H9 (cell line): ENCODE measurements around the gene TPD52L1. TPM values are rescaled to one million over a fixed set of nuclear protein-coding genes. Genes with fewer than 3 reads are reported as not detected.

Experiments used
- DNase-seq: peaks from one replicate; pipeline ENCODE4 v3.0.0-alpha.2; 2017
- H2AFZ ChIP-seq: one replicate; pipeline ENCODE4 v1.6.1; 2013; ENCODE audit warnings: mild to moderate bottlenecking, low read length, control low read depth, moderate library complexity
- H2AK5ac ChIP-seq: 2 replicates; pipeline ENCODE4 v1.6.1; 2013; ENCODE audit warnings: low read length, control low read depth, mixed read lengths; ENCODE audit not compliant: insufficient read length
- H2BK120ac ChIP-seq: one replicate; pipeline ENCODE4 v1.6.1; 2013; ENCODE audit warnings: low read depth, mild to moderate bottlenecking, low read length, control low read depth, inconsistent platforms; ENCODE audit not compliant: poor library complexity, severe bottlenecking
- H2BK12ac ChIP-seq: 2 replicates; pipeline ENCODE4 v1.6.1; 2013; ENCODE audit warnings: low read length, control low read depth, mixed read lengths, low read depth; ENCODE audit not compliant: insufficient read length
- H2BK15ac ChIP-seq: 2 replicates; pipeline ENCODE4 v1.6.1; 2013; ENCODE audit warnings: low read depth, low read length, control low read depth
- H2BK20ac ChIP-seq: one replicate; pipeline ENCODE4 v1.6.1; 2013; ENCODE audit warnings: low read depth, mild to moderate bottlenecking, low read length, control low read depth, inconsistent platforms; ENCODE audit not compliant: poor library complexity, severe bottlenecking
- H2BK5ac ChIP-seq: 2 replicates; pipeline ENCODE4 v1.6.1; 2013; ENCODE audit warnings: low read length, control low read depth, mixed read lengths; ENCODE audit not compliant: insufficient read length
- H3K14ac ChIP-seq: 2 replicates; pipeline ENCODE4 v1.6.1; 2013; ENCODE audit warnings: low read length, control low read depth; ENCODE audit not compliant: insufficient read depth
- H3K18ac ChIP-seq: 2 replicates; pipeline ENCODE4 v1.6.1; 2013; ENCODE audit warnings: low read depth, mild to moderate bottlenecking, mixed read lengths, low read length, control low read depth; ENCODE audit not compliant: insufficient read length
- H3K23ac ChIP-seq: 2 replicates; pipeline ENCODE4 v1.6.1; 2013; ENCODE audit warnings: low read length, control low read depth, mixed read lengths, low read depth; ENCODE audit not compliant: insufficient read length
- H3K23me2 ChIP-seq: 2 replicates; pipeline ENCODE4 v1.6.1; 2013; ENCODE audit warnings: low read depth, mild to moderate bottlenecking, mixed read lengths, low read length, control low read depth; ENCODE audit not compliant: insufficient read length, poor library complexity, severe bottlenecking
- H3K27ac ChIP-seq: 2 replicates; pipeline ENCODE4 v1.5.1; 2013; ENCODE audit warnings: low read length, control low read depth, mixed read lengths, low read depth; ENCODE audit not compliant: insufficient read length
- H3K27me3 ChIP-seq: 2 replicates; pipeline ENCODE4 v1.6.1; 2013; ENCODE audit warnings: low read length, control low read depth, inconsistent platforms; ENCODE audit not compliant: insufficient read depth
- H3K4ac ChIP-seq: 2 replicates; pipeline ENCODE4 v1.6.1; 2013; ENCODE audit warnings: low read depth, mild to moderate bottlenecking, control low read depth, inconsistent platforms, low read length, moderate library complexity
- H3K4me1 ChIP-seq: 2 replicates; pipeline ENCODE4 v1.6.1; 2013; ENCODE audit warnings: low read length, control low read depth, inconsistent platforms; ENCODE audit not compliant: insufficient read depth
- H3K4me2 ChIP-seq: 2 replicates; pipeline ENCODE4 v1.6.1; 2013; ENCODE audit warnings: low read length, control low read depth, mixed read lengths; ENCODE audit not compliant: insufficient read length, insufficient read depth
- H3K56ac ChIP-seq: 2 replicates; pipeline ENCODE4 v1.6.1; 2013; ENCODE audit warnings: low read depth, mild to moderate bottlenecking, mixed read lengths, low read length, control low read depth; ENCODE audit not compliant: insufficient read length
- H3K79me1 ChIP-seq: 2 replicates; pipeline ENCODE4 v1.6.1; 2013; ENCODE audit warnings: low read depth, mild to moderate bottlenecking, moderate library complexity, low read length, control low read depth, inconsistent platforms; ENCODE audit not compliant: insufficient read depth, poor library complexity, severe bottlenecking
- H3K79me2 ChIP-seq: 2 replicates; pipeline ENCODE4 v1.6.1; 2013; ENCODE audit warnings: low read length, control low read depth, inconsistent platforms; ENCODE audit not compliant: insufficient read depth
- H3K9ac ChIP-seq: 2 replicates; pipeline ENCODE4 v1.6.1; 2013; ENCODE audit warnings: low read length, control low read depth, mixed read lengths; ENCODE audit not compliant: insufficient read length; ENCODE audit errors: extremely low read depth
- H3K9me3 ChIP-seq: one replicate; pipeline ENCODE4 v1.6.1; 2013; ENCODE audit warnings: low read depth, low read length, inconsistent platforms; ENCODE audit not compliant: control insufficient read depth
- H3T11ph ChIP-seq: one replicate; pipeline ENCODE4 v1.6.1; 2013; ENCODE audit warnings: mild to moderate bottlenecking, low read length, control low read depth, inconsistent platforms
- H4K20me1 ChIP-seq: one replicate; pipeline ENCODE4 v1.6.1; 2013; ENCODE audit not compliant: control insufficient read depth, insufficient read length, insufficient read depth
- H4K5ac ChIP-seq: 2 replicates; pipeline ENCODE4 v1.6.1; 2013; ENCODE audit warnings: low read depth, mild to moderate bottlenecking, mixed read lengths, low read length, control low read depth; ENCODE audit not compliant: insufficient read length
- H4K8ac ChIP-seq: replicated peaks from 2 replicates; pipeline ENCODE4 v1.6.1; 2013; ENCODE audit warnings: low read length, control low read depth, mixed read lengths, low read depth; ENCODE audit not compliant: insufficient read length
- H4K91ac ChIP-seq: 2 replicates; pipeline ENCODE4 v1.6.1; 2013; ENCODE audit warnings: low read depth, mild to moderate bottlenecking, moderate library complexity, mixed read lengths, low read length, control low read depth; ENCODE audit not compliant: insufficient read length
- H3K27ac Mint-ChIP-seq, 3 experiments: 2 replicates in 2 of 3; 3 replicates in 1 of 3; pipeline ENCODE4 v1.8.0; 2020 to 2021; ENCODE audit warnings: mixed read lengths in 3 of 3, mild to moderate bottlenecking in 1 of 3, moderate library complexity in 1 of 3
- H3K27me3 Mint-ChIP-seq: 2 replicates; pipeline ENCODE4 v1.8.0; 2021; ENCODE audit warnings: low read depth, mild to moderate bottlenecking, moderate library complexity, mixed read lengths
- H3K36me3 Mint-ChIP-seq, 3 experiments: 2 replicates in 2 of 3; 3 replicates in 1 of 3; pipeline ENCODE4 v1.8.0; 2020 to 2021; ENCODE audit warnings: low read depth in 3 of 3, mixed read lengths in 3 of 3; ENCODE audit not compliant: insufficient read depth in 1 of 3
- H3K4me1 Mint-ChIP-seq, 2 experiments: 2 replicates each; pipeline ENCODE4 v1.8.0; 2020; ENCODE audit warnings: mixed read lengths in 2 of 2
- H3K4me3 Mint-ChIP-seq, 2 experiments: 2 replicates in 1 of 2; 3 replicates in 1 of 2; pipeline ENCODE4 v1.8.0; 2020 to 2021; ENCODE audit warnings: mild to moderate bottlenecking in 2 of 2, mixed read lengths in 2 of 2, moderate library complexity in 1 of 2
- H3K9me3 Mint-ChIP-seq, 2 experiments: 2 replicates in 1 of 2; 3 replicates in 1 of 2; pipeline ENCODE4 v1.8.0; 2020; ENCODE audit warnings: mild to moderate bottlenecking in 2 of 2, mixed read lengths in 2 of 2, moderate library complexity in 1 of 2
- CTCF ChIP-seq: fragments of 200-600 bp; sonication (generic); conservative IDR thresholded peaks from 3 replicates; pipeline ENCODE4 v1.8.0; 2021; ENCODE audit warnings: antibody characterized with exemption, mild to moderate bottlenecking
- WGBS: extraction: QIAGEN DNeasy Blood & Tissue Kit; methylation state at CpG from one replicate; pipeline ENCODE4 v1.1.7; 2013; ENCODE audit warnings: missing lambda C conversion rate, low lambda C conversion rate, mixed read lengths; ENCODE audit not compliant: insufficient read length; ENCODE audit errors: extremely low coverage; 5-methylcytosine and 5-hydroxymethylcytosine counted together
- total RNA-seq: library from RNA; stranded (reverse); gene quantifications from 2 replicates; pipeline ENCODE4 v1.2.1, GENCODE V29; 2021

The TPD52L1 gene
- total RNA-seq, 1 experiment from 2014 or later: 6.6 TPM

- Mint-ChIP-seq H3K4me1 (peaks cover 22 to 23% of the 10 kb centered on the region in 2 experiments), H3K36me3 (peaks cover 6 to 19% (median 7%) of the 10 kb centered on the region in 3 experiments), H3K9me3 (peaks cover 9 to 11% of the 10 kb centered on the region in 2 experiments; a peak in 4 of 5 replicates), H3K4me3 (no peak overlapping the region), H3K27me3 (no peaks in the 10 kb centered on the region; the same call in 1 of the 2 replicates), H3K27ac (no peak overlapping the region)
- no peak overlapping the region for H3K56ac ChIP-seq
- DNase-seq: no peak
- H3K14ac ChIP-seq: no peak overlapping the region
- H2BK15ac ChIP-seq: no peak overlapping the region
- no CpG with 5 or more reads among the region's 3 CpGs for WGBS
- H3K4me1 ChIP-seq: no peaks in the 10 kb centered on the region
- no peak overlapping the region for H4K91ac ChIP-seq
- H2AK5ac ChIP-seq: no peak overlapping the region
- no peak overlapping the region for H3K23ac ChIP-seq
- no peaks in the 10 kb centered on the region for H3K9me3 ChIP-seq
- no peak overlapping the region for H4K8ac ChIP-seq
- no peak overlapping the region for H4K5ac ChIP-seq
- TF ChIP-seq CTCF: no peak
- no peak overlapping the region for H3K18ac ChIP-seq
- no peak overlapping the region for H3K27ac ChIP-seq
- no peak overlapping the region for H2AFZ ChIP-seq
- no peak overlapping the region for H3T11ph ChIP-seq
- no peaks in the 10 kb centered on the region for H3K27me3 ChIP-seq
- H2BK20ac ChIP-seq: no peak overlapping the region
- H2BK12ac ChIP-seq: no peak overlapping the region
- H3K4me2 ChIP-seq: no peak overlapping the region
- H3K4ac ChIP-seq: no peak overlapping the region
- H4K20me1 ChIP-seq: no peaks in the 10 kb centered on the region
- H2BK120ac ChIP-seq: no peak overlapping the region
- no peaks in the 10 kb centered on the region for H3K79me1 ChIP-seq
- no peaks in the 10 kb centered on the region for H3K79me2 ChIP-seq
- no peaks in the 10 kb centered on the region for H3K23me2 ChIP-seq
- no peak overlapping the region for H3K9ac ChIP-seq
- no peak overlapping the region for H2BK5ac ChIP-seq
Measured at GRCh38 chr6:125123051-125123450, 30.5 kb upstream of the TPD52L1 start.
